Endothelial cell of umbilical vein (primary cell): Measurements from ENCODE around the gene STRA6. TPM values are rescaled to one million over a fixed set of nuclear protein-coding genes. Genes with fewer than 3 reads are reported as not detected.

Source experiments
- BruUV-seq: library from RNA; stranded (reverse); fragments of 400-500 nt; replicated peaks from 2 replicates; lab custom pipeline; 2021; lab: Mats Ljungman, UMichigan
- CTCF ChIA-PET: fragments of 300-600, 350-600 bp; sonication (Branson Sonifier 250); formaldehyde crosslinking; loops from one replicate; lab custom pipeline; 2021; ENCODE audit warnings: antibody characterized with exemption, inconsistent platforms; lab: Charles Lee
- POLR2A ChIA-PET: fragments of 300-600, 350-600 bp; sonication (Branson Sonifier 250); formaldehyde crosslinking; loops from one replicate; lab custom pipeline; 2021; ENCODE audit warnings: antibody characterized with exemption, inconsistent platforms; lab: Charles Lee
- DNase-seq: peaks from one replicate; pipeline ENCODE4 v3.0.0-alpha.2; 2011; ENCODE audit warnings: low read depth, low spot score
- FAIRE-seq: peaks from 2 replicates; lab custom pipeline; 2011; peaks lifted over from hg19 to GRCh38; lab: Jason Lieb, UNC
- H2AFZ ChIP-seq: 2 replicates; pipeline ENCODE4 v1.6.0; 2012; ENCODE audit warnings: low read depth, low read length, control low read depth, inconsistent platforms
- H3K27ac ChIP-seq: 2 replicates; pipeline ENCODE4 v1.5.1; 2011; ENCODE audit warnings: low read depth, mild to moderate bottlenecking, control low read depth, low read length, moderate library complexity; ENCODE audit not compliant: insufficient read depth
- H3K27me3 ChIP-seq, 2 experiments: 2 replicates each; pipeline versions ENCODE4 v1.6.0 to v1.6.1; 2011; ENCODE audit warnings: low read length in 2 of 2, mixed read lengths in 1 of 2; ENCODE audit not compliant: control insufficient read depth in 2 of 2, insufficient read depth in 2 of 2
- H3K36me3 ChIP-seq, 2 experiments: 2 replicates in 1 of 2; 3 replicates in 1 of 2; pipeline ENCODE4 v1.5.1; 2011; ENCODE audit warnings: low read length in 2 of 2, mild to moderate bottlenecking in 1 of 2, moderate library complexity in 1 of 2; ENCODE audit not compliant: control insufficient read depth in 2 of 2, insufficient read depth in 2 of 2; ENCODE audit errors: extremely low read depth in 1 of 2
- H3K4me1 ChIP-seq: 3 replicates; pipeline ENCODE4 v1.5.1; 2011; ENCODE audit warnings: mild to moderate bottlenecking, low read length; ENCODE audit not compliant: control insufficient read depth, insufficient read depth; ENCODE audit errors: extremely low read depth
- H3K4me2 ChIP-seq: 2 replicates; pipeline ENCODE4 v1.6.1; 2011; ENCODE audit warnings: low read length, control low read depth, mixed read lengths; ENCODE audit not compliant: insufficient read depth
- H3K4me3 ChIP-seq, 3 experiments: fragments of 200-600 bp in 1 of 3; sonication (generic), shearing (Covaris generic) in 1 of 3; replicated peaks in 1 of 3; 2 replicates each; pipeline ENCODE4 v1.5.1; 2011 to 2016; ENCODE audit warnings: control low read depth in 3 of 3, low read length in 3 of 3, mild to moderate bottlenecking in 2 of 3, inconsistent platforms in 1 of 3, low read depth in 1 of 3, moderate library complexity in 1 of 3; ENCODE audit not compliant: insufficient read depth in 1 of 3
- H3K79me2 ChIP-seq: 2 replicates; pipeline ENCODE4 v1.6.0; 2012; ENCODE audit warnings: low read length, inconsistent platforms; ENCODE audit not compliant: control insufficient read depth, insufficient read depth
- H3K9ac ChIP-seq: replicated peaks from 2 replicates; pipeline ENCODE3; 2011; ENCODE audit warnings: low read length, control low read depth; ENCODE audit not compliant: insufficient read depth; ENCODE audit errors: extremely low read depth
- H3K9me1 ChIP-seq: replicated peaks from 3 replicates; pipeline ENCODE4 v1.6.0; 2011; ENCODE audit warnings: mild to moderate bottlenecking, low read length; ENCODE audit not compliant: control insufficient read depth, insufficient read depth; ENCODE audit errors: extremely low read depth
- H3K9me3 ChIP-seq: replicated peaks from 2 replicates; pipeline ENCODE4 v1.5.1; 2012; ENCODE audit warnings: low read length, inconsistent platforms; ENCODE audit not compliant: control insufficient read depth, insufficient read depth
- H4K20me1 ChIP-seq: replicated peaks from 2 replicates; pipeline ENCODE3; 2011; ENCODE audit warnings: mild to moderate bottlenecking, low read length; ENCODE audit not compliant: control insufficient read depth, insufficient read depth; ENCODE audit errors: extremely low read depth
- EZH2 ChIP-seq: IDR thresholded peaks from 2 replicates; pipeline ENCODE4 v1.6.1; 2012; ENCODE audit warnings: borderline replicate concordance, low read depth, mild to moderate bottlenecking, moderate library complexity, low read length, inconsistent platforms; ENCODE audit not compliant: severe bottlenecking
- FOS ChIP-seq: IDR thresholded peaks from 2 replicates; pipeline ENCODE4 v1.6.1; 2011; ENCODE audit warnings: mild to moderate bottlenecking, low read length, moderate library complexity, borderline replicate concordance; ENCODE audit not compliant: insufficient read depth
- GATA2 ChIP-seq: IDR thresholded peaks from 2 replicates; pipeline ENCODE4 v1.7.0; 2011; ENCODE audit warnings: low read depth, mild to moderate bottlenecking, moderate library complexity, mixed read lengths, low read length; ENCODE audit not compliant: insufficient read length, insufficient read depth
- JUN ChIP-seq: IDR thresholded peaks from 2 replicates; pipeline ENCODE4 v1.6.1; 2011; ENCODE audit warnings: borderline replicate concordance, low read depth; ENCODE audit not compliant: insufficient read length, insufficient read depth
- MYC ChIP-seq: IDR thresholded peaks from one replicate; pipeline ENCODE4 v1.6.1; 2011; ENCODE audit warnings: mild to moderate bottlenecking, low read depth, low read length
- POLR2A ChIP-seq: IDR thresholded peaks from 2 replicates; pipeline ENCODE4 v1.6.1; 2012; ENCODE audit warnings: low read depth, mild to moderate bottlenecking, control low read depth, low read length
- POLR2AphosphoS5 ChIP-seq: IDR thresholded peaks from 2 replicates; pipeline ENCODE4 v1.6.1; 2012; ENCODE audit warnings: low read depth, mild to moderate bottlenecking, control low read depth, low read length, moderate library complexity; ENCODE audit not compliant: insufficient read depth
- dilution Hi-C: fragments of 300-500 bp; cut with MboI; formaldehyde crosslinking; loops from one replicate; pipeline ENCODE4 v1.15.0; 2019; ENCODE audit warnings: low sequenced_read_pairs; ENCODE audit not compliant: extremely low pct_ligation_motif_present
- intact Hi-C: fragments of 100-400 bp; cut with micrococcal nuclease; formaldehyde crosslinking; loops from one replicate; pipeline ENCODE4 v1.10.0; 2022
- polyA plus RNA-seq, 4 experiments: library from polyadenylated mRNA; depleted of rRNA in 3 of 4; stranded (reverse) in 3 of 4; unstranded in 1 of 4; fragments of >200 nt; gene quantifications; 2 replicates each; pipeline versions ENCODE4 v1.2.1 to v1.2.3, GENCODE V29; 2011 to 2012; ENCODE audit warnings: missing spikeins in 1 of 4
- total RNA-seq: library from RNA; stranded (reverse); gene quantifications from 2 replicates; pipeline ENCODE4 v1.2.3, GENCODE V29; 2021
- TF ChIP-seq, protein P1 (sequence below), 2 donors: IDR thresholded peaks; 1 replicate in 1 of 2; 2 replicates in 1 of 2; pipeline ENCODE4 v1.5.1; 2011; ENCODE audit warnings: low read length in 2 of 2, mild to moderate bottlenecking in 2 of 2, moderate library complexity in 2 of 2, control low read depth in 1 of 2, inconsistent platforms in 1 of 2, low read depth in 1 of 2; ENCODE audit not compliant: insufficient read depth in 1 of 2; ENCODE audit errors: extremely low read depth in 1 of 2
- TF ChIP-seq, protein P2 (sequence below): IDR thresholded peaks from 2 replicates; pipeline ENCODE4 v1.6.1; 2011; ENCODE audit not compliant: insufficient read depth, insufficient read length

Gene STRA6
- total and polyA plus RNA-seq, 2 donors (not counting 3 experiments of a cell fraction or from before 2014, with no cell fraction given): not detected

DNA sequence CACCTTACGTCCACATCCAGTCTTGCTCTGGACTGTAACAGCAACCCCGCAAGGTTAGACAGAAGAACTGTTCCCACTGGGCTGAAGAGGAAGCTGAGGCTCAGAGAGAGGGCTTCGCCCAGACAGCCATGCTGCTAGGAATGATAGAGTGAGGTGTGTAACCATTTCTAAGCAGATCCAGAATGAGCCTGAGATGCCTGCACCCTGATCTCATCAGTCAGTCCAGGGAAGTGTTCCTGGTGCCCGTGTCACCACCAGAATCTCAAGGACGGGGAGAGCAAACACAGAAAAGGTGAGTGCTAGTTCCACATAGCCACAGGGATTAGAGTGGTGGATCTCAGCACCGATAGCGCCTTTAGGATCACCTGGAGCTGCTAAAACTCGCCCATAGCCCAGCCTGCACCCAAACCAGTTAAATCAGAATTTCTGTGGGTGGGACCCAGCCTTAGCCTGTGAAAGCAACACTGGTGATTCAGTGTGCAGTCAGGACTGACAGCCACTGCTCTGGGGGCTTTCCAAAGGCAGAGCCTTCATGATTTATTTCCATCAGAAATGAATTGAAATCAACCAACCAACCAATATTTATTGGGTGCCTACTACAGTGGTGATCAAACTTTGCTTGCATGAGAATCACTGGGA, 16.8 kb downstream of the STRA6 start:
- CTCF ChIA-PET: no interaction called here
- Histone ChIP-seq H3K9ac (no peak overlapping the region), H3K79me2 (no peaks in the 10 kb centered on the region), H2AFZ (no peak overlapping the region), H3K4me3 (no peak overlapping the region), H3K9me3 (no peaks in the 10 kb centered on the region), H4K20me1 (no peaks in the 10 kb centered on the region), H3K36me3 (no peaks in the 10 kb centered on the region), H3K9me1 (no peaks in the 10 kb centered on the region), H3K4me2 (no peak overlapping the region), H3K27ac (no peak overlapping the region), H3K4me1 (no peaks in the 10 kb centered on the region), H3K27me3 (no peaks in the 10 kb centered on the region)
- intact Hi-C loops (no loop called here), dilution Hi-C loops (no loop called here)
- TF ChIP-seq, protein P1, sequence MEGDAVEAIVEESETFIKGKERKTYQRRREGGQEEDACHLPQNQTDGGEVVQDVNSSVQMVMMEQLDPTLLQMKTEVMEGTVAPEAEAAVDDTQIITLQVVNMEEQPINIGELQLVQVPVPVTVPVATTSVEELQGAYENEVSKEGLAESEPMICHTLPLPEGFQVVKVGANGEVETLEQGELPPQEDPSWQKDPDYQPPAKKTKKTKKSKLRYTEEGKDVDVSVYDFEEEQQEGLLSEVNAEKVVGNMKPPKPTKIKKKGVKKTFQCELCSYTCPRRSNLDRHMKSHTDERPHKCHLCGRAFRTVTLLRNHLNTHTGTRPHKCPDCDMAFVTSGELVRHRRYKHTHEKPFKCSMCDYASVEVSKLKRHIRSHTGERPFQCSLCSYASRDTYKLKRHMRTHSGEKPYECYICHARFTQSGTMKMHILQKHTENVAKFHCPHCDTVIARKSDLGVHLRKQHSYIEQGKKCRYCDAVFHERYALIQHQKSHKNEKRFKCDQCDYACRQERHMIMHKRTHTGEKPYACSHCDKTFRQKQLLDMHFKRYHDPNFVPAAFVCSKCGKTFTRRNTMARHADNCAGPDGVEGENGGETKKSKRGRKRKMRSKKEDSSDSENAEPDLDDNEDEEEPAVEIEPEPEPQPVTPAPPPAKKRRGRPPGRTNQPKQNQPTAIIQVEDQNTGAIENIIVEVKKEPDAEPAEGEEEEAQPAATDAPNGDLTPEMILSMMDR (IDR thresholded peaks at IDR 0.05; ENCODE audit: extremely low read depth in 1 of 2, insufficient read depth in 1 of 2, low read depth in 1 of 2, low read length in 2 of 2): no peak
- TF ChIP-seq POLR2AphosphoS5: no peak
- no peak for TF ChIP-seq JUN
- TF ChIP-seq, protein P2, sequence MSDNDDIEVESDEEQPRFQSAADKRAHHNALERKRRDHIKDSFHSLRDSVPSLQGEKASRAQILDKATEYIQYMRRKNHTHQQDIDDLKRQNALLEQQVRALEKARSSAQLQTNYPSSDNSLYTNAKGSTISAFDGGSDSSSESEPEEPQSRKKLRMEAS: no peak
- no peak for TF ChIP-seq POLR2A
- no peak for TF ChIP-seq MYC
- no peak for TF ChIP-seq EZH2
- TF ChIP-seq FOS: no peak
- TF ChIP-seq GATA2: no peak
- FAIRE-seq (no peak), DNase-seq (no peak)
- POLR2A ChIA-PET: no interaction called here
- BruUV-seq: no TSS peak
